Right renal cortex interstitium (tissue), 3 donors: ENCODE measurements around the gene MS4A5. TPM values are rescaled to one million over a fixed set of nuclear protein-coding genes. Genes with fewer than 3 reads are reported as not detected.
"Not testable (repeated sequence)": the region's sequence is repeated elsewhere in the genome, so short reads cannot be mapped to it uniquely, and the experiment has no call there.

ENCODE experiments used
- DNase-seq, 3 donors: peaks; one replicate each; pipeline ENCODE4 v3.0.0-alpha.2; 2013; ENCODE audit warnings: low read depth in 3 of 3, low spot score in 2 of 3
- polyA plus RNA-seq, 3 donors: library from polyadenylated mRNA; unstranded; fragments of 120-200 nt; gene quantifications; one replicate each; pipeline ENCODE4 v1.2.1, GENCODE V29; 2013; ENCODE audit not compliant: insufficient read length in 3 of 3

Gene MS4A5, protein sequence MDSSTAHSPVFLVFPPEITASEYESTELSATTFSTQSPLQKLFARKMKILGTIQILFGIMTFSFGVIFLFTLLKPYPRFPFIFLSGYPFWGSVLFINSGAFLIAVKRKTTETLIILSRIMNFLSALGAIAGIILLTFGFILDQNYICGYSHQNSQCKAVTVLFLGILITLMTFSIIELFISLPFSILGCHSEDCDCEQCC
- not detected for polyA plus RNA-seq

- no peak for DNase-seq
Measured at GRCh38 chr11:60429272-60429671, at the start of gene MS4A5. MS4A5 (plus strand) TSS chr11:60429572; CDS start chr11:60429675, 103 bp downstream.

DNA sequence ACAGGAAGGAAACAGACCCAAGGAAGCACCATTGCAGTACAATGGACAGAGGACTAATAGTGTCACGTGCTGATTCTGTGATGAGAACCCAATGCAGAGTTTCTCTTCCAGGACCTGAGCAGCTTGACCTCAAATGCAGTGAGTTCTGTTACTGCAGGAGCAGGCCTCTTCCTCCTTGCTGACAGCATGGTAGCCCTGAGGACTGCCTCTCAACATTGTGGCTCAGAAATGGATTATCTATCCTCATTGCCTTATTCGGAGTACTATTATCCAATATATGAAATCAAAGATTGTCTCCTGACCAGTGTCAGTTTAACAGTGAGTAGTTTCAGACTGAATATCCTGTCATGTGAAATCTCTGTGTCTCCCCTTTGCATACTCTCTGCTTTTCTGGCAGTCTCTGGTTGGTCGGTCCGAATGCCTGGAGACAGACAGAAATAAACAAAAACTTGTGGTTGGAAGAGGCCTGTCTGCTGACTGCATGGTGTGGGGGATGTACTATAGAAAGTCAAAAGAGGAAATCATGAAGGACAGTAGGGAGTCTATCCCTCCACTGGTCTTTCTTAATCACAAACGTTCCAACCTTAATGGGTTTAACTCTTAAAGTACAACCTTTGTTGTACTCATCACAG, 40.0 kb upstream of the MS4A5 start:
- no peak for DNase-seq

DNA sequence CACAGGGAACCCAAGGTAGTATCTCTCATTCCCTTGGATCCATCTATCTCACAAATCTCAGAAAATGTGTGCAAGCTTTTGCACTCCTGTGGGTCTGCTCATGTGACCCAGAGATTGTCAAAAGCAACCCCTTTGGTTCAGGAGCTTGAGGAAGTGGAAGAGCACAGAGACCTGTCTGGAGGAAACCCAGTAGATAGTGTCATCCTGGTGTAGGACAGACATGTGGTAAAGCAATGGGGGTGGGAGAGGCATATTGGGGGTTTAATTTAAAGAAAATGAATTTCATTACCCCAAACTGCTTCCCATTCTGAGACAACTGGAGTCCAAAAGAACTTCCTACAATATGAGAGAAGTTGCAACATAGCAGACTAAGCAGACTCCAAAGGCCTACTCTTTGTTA, 39.0 kb upstream of the MS4A5 start:
- DNase-seq: no peak

- no peak for DNase-seq
Measured at GRCh38 chr11:60392361-60392760, 37.0 kb upstream of the MS4A5 start.

DNA sequence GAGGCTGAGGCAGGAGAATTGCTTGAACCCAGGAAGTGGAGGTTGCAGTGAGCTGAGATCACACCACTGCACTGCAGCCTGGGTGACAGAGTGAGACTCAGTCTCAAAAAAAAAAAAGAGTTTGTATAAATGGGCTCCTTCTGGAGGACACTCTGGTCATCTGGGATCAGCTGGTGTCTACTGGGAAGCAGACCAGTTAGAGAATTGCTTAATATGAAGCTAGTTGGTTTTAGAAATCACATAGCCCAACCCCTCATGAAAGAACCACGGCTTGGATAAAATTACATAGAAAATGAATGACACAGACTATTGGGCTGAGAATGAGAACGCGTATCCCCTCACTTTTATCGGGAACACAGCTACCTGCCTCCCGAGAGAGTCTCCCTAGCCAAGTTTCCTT, 36.4 kb upstream of the MS4A5 start:
- no peak for DNase-seq

- no peak for DNase-seq
Measured at GRCh38 chr11:60394666-60395380, 34.5 kb upstream of the MS4A5 start.

DNA sequence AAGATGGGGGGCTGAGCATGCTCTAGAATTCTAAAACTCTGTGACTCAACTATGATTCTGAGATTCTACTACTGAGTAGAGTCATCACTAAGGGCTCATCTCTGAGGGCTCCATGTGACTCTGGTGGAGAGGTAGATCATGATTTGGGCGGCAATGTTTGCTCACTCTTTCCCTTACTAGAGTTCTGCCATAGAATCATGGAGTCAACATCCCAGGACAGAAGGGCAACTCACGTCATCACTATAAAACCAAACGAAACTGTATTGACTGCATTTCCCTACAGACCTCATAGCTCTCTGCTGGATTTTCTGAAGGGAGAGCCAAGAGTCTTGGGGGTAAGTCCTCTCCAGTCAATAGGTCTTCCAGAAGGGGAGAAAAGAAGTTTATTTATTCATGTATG, 33.0 kb upstream of the MS4A5 start, which contains the start of gene MS4A14:
TSS of gene MS4A14 (plus strand) at position 78 of the 400 bp plus-strand sequence. CDS start at position 198, 120 bp downstream.
- DNase-seq: no peak

DNA sequence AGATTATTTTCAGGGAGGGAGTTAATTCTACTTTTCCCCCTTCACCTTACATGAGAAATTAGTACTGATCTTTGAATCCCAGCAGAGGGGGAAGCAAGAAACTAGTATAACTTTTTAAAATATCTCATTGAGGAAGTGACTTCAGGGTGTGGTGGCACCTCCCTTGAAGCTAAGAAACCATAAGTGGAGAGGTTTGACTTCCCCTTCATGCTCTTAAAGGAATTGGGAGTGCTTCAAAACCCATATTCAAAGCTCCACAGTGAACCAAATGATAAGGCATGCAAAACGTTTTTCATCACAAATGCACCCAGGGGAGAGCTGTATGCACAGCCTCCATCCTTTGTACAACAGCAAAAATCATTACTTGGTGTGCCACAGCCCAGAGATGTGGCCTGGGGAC, 32.6 kb upstream of the MS4A5 start:
- no peak for DNase-seq

DNA sequence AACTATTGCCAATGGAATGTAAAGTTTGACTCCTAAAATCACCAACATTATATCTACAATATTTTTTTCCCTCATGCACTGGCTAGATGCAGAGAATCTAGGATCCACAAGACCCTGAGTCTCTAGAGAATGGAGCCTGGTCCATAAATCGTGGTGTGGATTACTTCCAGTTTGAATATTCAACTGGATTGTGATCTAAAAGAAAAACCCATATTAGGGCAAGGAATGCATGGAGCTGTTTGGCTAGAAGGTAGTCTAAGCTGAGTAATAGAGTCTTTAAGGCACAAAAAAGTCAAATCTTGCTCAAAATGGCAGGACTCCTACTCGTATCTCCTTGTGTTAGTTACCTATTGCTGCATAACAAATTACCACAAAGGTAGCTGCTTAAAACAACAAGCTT, 9.4 kb upstream of the MS4A5 start:
- no peak for DNase-seq

GRCh38 chr11:60422609-60423008, 6.8 kb upstream of the MS4A5 start:
- no peak for DNase-seq

DNA sequence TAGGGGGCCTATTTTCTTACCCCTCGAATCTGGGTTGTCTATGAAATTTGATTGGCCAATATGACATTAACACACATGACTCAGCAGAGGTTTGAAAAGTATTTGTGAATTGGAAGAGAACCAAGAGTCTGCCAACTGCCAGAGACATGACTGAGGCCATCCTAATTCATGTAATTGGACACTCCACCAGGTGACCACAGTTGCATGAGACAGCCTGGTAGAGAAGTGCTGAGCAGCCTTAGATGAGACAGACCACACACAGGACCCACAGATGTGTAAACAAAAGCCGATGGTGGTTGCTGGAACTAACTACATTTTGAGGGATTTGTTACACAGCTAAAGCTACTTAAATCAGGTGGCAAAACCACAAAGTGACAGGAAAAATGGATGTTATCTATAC, 855 bp upstream of the MS4A5 start:
- DNase-seq: no peak

GRCh38 chr11:60431251-60431650, 1.9 kb downstream of the MS4A5 start:
- DNase-seq: no peak

GRCh38 chr11:60433401-60433800, 4.0 kb downstream of the MS4A5 start:
- DNase-seq: no peak

DNA sequence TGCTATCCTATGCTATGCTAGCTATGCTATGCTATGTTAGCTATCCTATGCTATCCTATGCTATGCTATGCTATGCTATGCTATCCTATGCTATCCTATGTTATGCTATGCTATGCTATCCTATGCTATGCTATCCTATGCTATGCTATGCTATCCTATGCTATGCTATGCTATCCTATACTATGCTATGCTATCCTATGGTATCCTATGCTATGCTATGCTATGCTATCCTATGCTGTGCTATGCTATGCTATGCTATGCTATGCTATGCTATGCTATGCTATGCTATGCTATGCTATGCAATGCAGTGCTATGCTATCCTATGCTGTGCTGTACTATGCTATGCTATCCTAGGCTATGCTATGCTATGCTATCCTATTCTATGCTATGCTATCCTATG, 17.7 kb downstream of the MS4A5 start:
- no peak for DNase-seq

- no peak for DNase-seq
Measured at GRCh38 chr11:60447846-60448245, 18.5 kb downstream of the MS4A5 start.

- DNase-seq: not testable (repeated sequence)
Measured at GRCh38 chr11:60451185-60451584, 21.8 kb downstream of the MS4A5 start.

GRCh38 chr11:60454212-60454611, 24.8 kb downstream of the MS4A5 start:
- no peak for DNase-seq

GRCh38 chr11:60455531-60456042, 26.2 kb downstream of the MS4A5 start, which contains the start of gene MS4A1:
MS4A1 (plus strand) TSS chr11:60455847; CDS start chr11:60462375, 6,528 bp downstream.
- no peak for DNase-seq

DNA sequence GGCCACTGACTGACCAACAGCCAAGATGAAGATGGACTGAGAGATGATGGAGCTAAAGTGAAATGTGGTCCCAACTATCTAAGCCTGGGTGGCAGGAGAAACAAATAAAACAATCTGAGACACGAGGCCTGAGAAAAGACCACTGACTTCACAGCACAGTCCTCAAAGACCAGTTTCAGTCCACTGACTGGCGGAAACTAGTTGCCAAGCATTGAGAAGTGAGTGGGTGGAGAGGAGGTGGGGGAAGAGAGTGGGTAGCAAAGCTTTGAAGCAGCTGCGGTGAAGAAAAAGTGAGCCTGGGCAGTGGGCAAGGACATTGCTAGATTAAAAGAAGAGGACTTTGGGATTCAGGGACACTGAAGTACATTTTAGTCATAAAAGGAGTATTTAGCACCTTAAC, 28.2 kb downstream of the MS4A5 start:
- no peak for DNase-seq

GRCh38 chr11:60459345-60459744, 30.0 kb downstream of the MS4A5 start:
- DNase-seq: no peak

DNA sequence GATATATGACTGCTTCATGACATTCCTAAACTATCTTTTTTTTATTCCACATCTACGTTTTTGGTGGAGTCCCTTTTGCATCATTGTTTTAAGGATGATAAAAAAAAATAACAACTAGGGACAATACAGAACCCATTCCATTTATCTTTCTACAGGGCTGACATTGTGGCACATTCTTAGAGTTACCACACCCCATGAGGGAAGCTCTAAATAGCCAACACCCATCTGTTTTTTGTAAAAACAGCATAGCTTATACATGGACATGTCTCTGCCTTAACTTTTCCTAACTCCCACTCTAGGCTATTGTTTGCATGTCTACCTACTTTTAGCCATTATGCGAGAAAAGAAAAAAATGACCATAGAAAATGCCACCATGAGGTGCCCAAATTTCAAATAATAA, 39.5 kb downstream of the MS4A5 start:
- no peak for DNase-seq

DNA sequence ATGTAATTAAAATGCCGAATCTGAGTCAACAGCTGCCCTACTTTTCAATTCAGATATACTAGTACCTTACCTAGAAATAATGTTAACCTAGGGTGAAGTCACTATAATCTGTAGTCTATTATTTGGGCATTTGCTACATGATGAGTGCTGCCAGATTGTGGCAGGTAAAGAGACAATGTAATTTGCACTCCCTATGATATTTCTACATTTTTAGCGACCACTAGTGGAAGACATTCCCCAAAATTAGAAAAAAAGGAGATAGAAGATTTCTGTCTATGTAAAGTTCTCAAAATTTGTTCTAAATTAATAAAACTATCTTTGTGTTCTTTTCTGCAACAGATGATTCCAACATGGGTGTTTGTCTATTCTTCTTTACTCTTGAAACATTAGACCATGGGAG, 40.4 kb downstream of the MS4A5 start:
- no peak for DNase-seq
